Endodermal cell (in vitro differentiated cells): ENCODE measurements around the gene AOC3. TPM values are rescaled to one million over a fixed set of nuclear protein-coding genes. Genes with fewer than 3 reads are reported as not detected.

Experiments
- DNase-seq: peaks from one replicate; pipeline ENCODE4 v3.0.0-alpha.2; 2017
- H3K27ac ChIP-seq: 2 replicates; pipeline ENCODE4 v1.5.1; 2013; ENCODE audit warnings: mild to moderate bottlenecking, low read depth, low read length, moderate library complexity
- H3K27me3 ChIP-seq: 2 replicates; pipeline ENCODE4 v1.6.1; 2013; ENCODE audit warnings: mild to moderate bottlenecking, low read length, moderate library complexity; ENCODE audit not compliant: insufficient read depth, control insufficient read depth, poor library complexity, severe bottlenecking
- H3K36me3 ChIP-seq: 2 replicates; pipeline ENCODE4 v1.7.0; 2013; ENCODE audit warnings: mild to moderate bottlenecking, low read length, moderate library complexity; ENCODE audit not compliant: control insufficient read depth, insufficient read depth
- H3K4me1 ChIP-seq: one replicate; pipeline ENCODE4 v1.7.0; 2013; ENCODE audit warnings: low read length; ENCODE audit not compliant: control insufficient read depth, insufficient read depth
- H3K4me3 ChIP-seq: 2 replicates; pipeline ENCODE4 v1.5.1; 2013; ENCODE audit warnings: mild to moderate bottlenecking, low read length, moderate library complexity
- H3K9ac ChIP-seq: 2 replicates; pipeline ENCODE4 v1.6.1; 2013; ENCODE audit warnings: mild to moderate bottlenecking, low read length, moderate library complexity; ENCODE audit not compliant: poor library complexity, severe bottlenecking; ENCODE audit errors: extremely low read depth
- H3K9me3 ChIP-seq: 2 replicates; pipeline ENCODE4 v1.6.1; 2013; ENCODE audit warnings: mild to moderate bottlenecking, low read length, moderate library complexity; ENCODE audit not compliant: control insufficient read depth
- H3K27ac Mint-ChIP-seq: 2 replicates; pipeline ENCODE4 v1.8.0; 2020; ENCODE audit warnings: mixed read lengths
- H3K27me3 Mint-ChIP-seq: 2 replicates; pipeline ENCODE4 v1.8.0; 2021; ENCODE audit warnings: mild to moderate bottlenecking, mixed read lengths; ENCODE audit not compliant: insufficient read depth
- H3K36me3 Mint-ChIP-seq: 2 replicates; pipeline ENCODE4 v1.8.0; 2020; ENCODE audit warnings: low read depth, mixed read lengths
- H3K4me1 Mint-ChIP-seq: 2 replicates; pipeline ENCODE4 v1.8.0; 2020; ENCODE audit warnings: mixed read lengths
- H3K4me3 Mint-ChIP-seq: 2 replicates; pipeline ENCODE4 v1.8.0; 2020; ENCODE audit warnings: mild to moderate bottlenecking, moderate library complexity, mixed read lengths
- H3K9me3 Mint-ChIP-seq: 2 replicates; pipeline ENCODE4 v1.8.0; 2020; ENCODE audit warnings: mild to moderate bottlenecking, mixed read lengths
- WGBS, 2 experiments: methylation state at CpG; one replicate each; pipeline versions ENCODE4 v1.1.5 to v1.1.7; 2013; ENCODE audit warnings: missing lambda C conversion rate in 2 of 2, mixed read lengths in 1 of 2; ENCODE audit not compliant: insufficient coverage in 1 of 2, insufficient read length in 1 of 2; 5-methylcytosine and 5-hydroxymethylcytosine counted together
- total RNA-seq, 2 donors: library from RNA; stranded (reverse); fragmentation: NEBNext Ultra II Directional in 1 of 2; extraction: Animal tissue kit (Norgen Biotek cat#: 25700) in 1 of 2; gene quantifications; 2 replicates in 1 of 2; 3 replicates in 1 of 2; pipeline ENCODE4 v1.2.1, GENCODE V29; 2021
- TF ChIP-seq, protein P1 (sequence below): fragments of 200-600 bp; sonication (generic); conservative IDR thresholded peaks from 2 replicates; pipeline ENCODE4 v1.5.0; 2021; ENCODE audit warnings: antibody characterized with exemption, mild to moderate bottlenecking

Gene AOC3
- total RNA-seq, 2 donors from 2014 or later: 1.3 to 1.9 TPM

DNA sequence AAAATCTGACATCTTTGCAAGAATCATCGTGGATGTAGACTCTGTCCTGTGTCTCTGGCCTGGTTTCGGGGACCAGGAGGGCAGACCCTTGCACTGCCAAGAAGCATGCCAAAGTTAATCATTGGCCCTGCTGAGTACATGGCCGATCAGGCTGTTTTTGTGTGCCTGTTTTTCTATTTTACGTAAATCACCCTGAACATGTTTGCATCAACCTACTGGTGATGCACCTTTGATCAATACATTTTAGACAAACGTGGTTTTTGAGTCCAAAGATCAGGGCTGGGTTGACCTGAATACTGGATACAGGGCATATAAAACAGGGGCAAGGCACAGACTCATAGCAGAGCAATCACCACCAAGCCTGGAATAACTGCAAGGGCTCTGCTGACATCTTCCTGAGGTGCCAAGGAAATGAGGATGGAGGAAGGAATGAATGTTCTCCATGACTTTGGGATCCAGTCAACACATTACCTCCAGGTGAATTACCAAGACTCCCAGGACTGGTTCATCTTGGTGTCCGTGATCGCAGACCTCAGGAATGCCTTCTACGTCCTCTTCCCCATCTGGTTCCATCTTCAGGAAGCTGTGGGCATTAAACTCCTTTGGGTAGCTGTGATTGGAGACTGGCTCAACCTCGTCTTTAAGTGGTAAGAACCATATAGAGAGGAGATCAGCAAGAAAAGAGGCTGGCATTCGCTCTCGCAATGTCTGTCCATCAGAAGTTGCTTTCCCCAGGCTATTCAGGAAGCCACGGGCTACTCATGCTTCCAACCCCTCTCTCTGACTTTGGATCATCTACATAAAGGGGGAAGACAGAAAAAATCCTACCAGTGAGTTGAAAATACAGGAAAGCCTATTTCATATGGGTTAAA lies 49.7 kb downstream of the AOC3 start, which contains the start of gene G6PC1:
G6PC1 (plus strand) TSS at position 340 of the 872 bp plus-strand sequence; CDS start at position 418, 78 bp downstream.
- no peak within 1 kb of the TSS for H3K4me3 Mint-ChIP-seq
- H3K9ac ChIP-seq: no peak within 1 kb of the TSS
- 86 to 89% methylated on average over 9 to 12 of the region's 12 CpGs for WGBS, 2 experiments
- no peaks in the 10 kb centered on the region for H3K4me1 Mint-ChIP-seq
- H3K27me3 Mint-ChIP-seq: no peaks in the 10 kb centered on the region
- H3K27ac Mint-ChIP-seq: no peak within 1 kb of the TSS
- H3K27me3 ChIP-seq: no peaks in the 10 kb centered on the region
- TF ChIP-seq, protein P1, sequence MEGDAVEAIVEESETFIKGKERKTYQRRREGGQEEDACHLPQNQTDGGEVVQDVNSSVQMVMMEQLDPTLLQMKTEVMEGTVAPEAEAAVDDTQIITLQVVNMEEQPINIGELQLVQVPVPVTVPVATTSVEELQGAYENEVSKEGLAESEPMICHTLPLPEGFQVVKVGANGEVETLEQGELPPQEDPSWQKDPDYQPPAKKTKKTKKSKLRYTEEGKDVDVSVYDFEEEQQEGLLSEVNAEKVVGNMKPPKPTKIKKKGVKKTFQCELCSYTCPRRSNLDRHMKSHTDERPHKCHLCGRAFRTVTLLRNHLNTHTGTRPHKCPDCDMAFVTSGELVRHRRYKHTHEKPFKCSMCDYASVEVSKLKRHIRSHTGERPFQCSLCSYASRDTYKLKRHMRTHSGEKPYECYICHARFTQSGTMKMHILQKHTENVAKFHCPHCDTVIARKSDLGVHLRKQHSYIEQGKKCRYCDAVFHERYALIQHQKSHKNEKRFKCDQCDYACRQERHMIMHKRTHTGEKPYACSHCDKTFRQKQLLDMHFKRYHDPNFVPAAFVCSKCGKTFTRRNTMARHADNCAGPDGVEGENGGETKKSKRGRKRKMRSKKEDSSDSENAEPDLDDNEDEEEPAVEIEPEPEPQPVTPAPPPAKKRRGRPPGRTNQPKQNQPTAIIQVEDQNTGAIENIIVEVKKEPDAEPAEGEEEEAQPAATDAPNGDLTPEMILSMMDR: no peak
- H3K4me1 ChIP-seq: no peaks in the 10 kb centered on the region
- no peak within 1 kb of the TSS for H3K4me3 ChIP-seq
- DNase-seq: no peak
- peaks cover 3% of the 10 kb centered on the region for H3K9me3 Mint-ChIP-seq
- H3K36me3 Mint-ChIP-seq: no peaks in the 10 kb centered on the region
- H3K27ac ChIP-seq: no peak within 1 kb of the TSS
- H3K36me3 ChIP-seq: no peaks in the 10 kb centered on the region
- H3K9me3 ChIP-seq: no peaks in the 10 kb centered on the region

DNA sequence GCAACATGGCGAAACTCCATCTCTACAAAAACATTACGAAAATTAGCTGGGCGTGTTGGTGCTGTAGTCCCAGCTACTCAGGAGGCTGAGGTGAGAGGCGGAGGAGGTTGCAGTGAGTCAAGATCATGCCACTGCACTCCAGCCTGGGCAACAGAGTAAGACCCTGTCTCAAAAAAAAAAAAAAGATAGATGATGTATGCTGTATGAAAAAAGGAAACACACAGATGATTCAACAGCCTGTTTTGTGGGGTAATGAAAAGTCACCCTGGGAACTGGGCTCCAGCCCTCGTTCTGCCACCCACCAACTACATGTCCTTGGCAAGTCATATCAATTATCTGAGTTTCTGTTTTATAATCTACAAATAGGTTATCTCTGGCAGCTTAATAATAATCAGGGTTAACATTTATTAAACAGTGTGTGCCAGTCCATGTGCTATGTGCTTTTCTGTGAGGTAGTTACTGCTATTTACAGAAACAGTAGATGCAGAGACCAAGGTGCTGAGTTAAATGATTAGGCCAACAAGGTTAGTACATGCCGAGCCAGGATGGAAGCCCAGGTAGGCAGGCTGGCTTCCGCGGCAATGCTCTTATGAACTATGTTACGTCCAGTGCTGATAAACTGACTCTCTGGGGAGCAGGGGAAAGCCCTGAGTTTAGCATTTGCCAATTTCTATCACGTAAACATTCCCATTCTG lies 50.7 kb downstream of the AOC3 start:
- H3K4me3 ChIP-seq: no peak overlapping the region
- H3K27me3 Mint-ChIP-seq: peaks cover 2% of the 10 kb centered on the region
- no peaks in the 10 kb centered on the region for H3K4me1 Mint-ChIP-seq
- no peak overlapping the region for H3K27ac Mint-ChIP-seq
- H3K36me3 ChIP-seq: no peaks in the 10 kb centered on the region
- H3K9me3 Mint-ChIP-seq: peaks cover 3% of the 10 kb centered on the region
- H3K27ac ChIP-seq: no peak overlapping the region
- no peaks in the 10 kb centered on the region for H3K4me1 ChIP-seq
- TF ChIP-seq, protein P1: no peak
- H3K9me3 ChIP-seq: no peaks in the 10 kb centered on the region
- no peak overlapping the region for H3K9ac ChIP-seq
- no peak for DNase-seq
- no peaks in the 10 kb centered on the region for H3K36me3 Mint-ChIP-seq
- no peak overlapping the region for H3K4me3 Mint-ChIP-seq
- no peaks in the 10 kb centered on the region for H3K27me3 ChIP-seq
- WGBS, 2 experiments: 92 to 95% methylated on average over 9 to 10 of the region's 10 CpGs

DNA sequence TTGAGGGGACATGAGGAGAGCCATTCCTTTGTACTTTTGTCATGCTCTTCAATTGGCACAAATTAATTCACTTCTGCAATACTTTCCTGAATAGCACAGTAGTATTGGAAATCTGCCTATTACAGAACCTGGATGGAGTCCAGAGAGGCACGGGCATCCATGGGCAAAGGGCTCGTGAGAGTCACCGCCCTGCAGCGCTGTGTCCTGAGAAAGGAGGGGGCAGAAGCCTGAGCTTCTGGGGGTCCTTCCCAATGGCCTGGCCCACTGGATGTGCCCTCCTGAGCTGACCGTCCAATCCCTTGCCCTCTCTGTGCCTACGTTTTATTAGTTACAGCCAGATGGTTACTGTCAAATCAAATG lies 53.1 kb downstream of the AOC3 start:
- no peak overlapping the region for H3K9ac ChIP-seq
- no peaks in the 10 kb centered on the region for H3K27me3 ChIP-seq
- TF ChIP-seq, protein P1: no peak
- no peak overlapping the region for H3K4me3 ChIP-seq
- DNase-seq: no peak
- H3K4me1 Mint-ChIP-seq: no peaks in the 10 kb centered on the region
- no peaks in the 10 kb centered on the region for H3K36me3 ChIP-seq
- no peak overlapping the region for H3K4me3 Mint-ChIP-seq
- H3K9me3 Mint-ChIP-seq: no peaks in the 10 kb centered on the region
- H3K27ac Mint-ChIP-seq: no peak overlapping the region
- H3K4me1 ChIP-seq: no peaks in the 10 kb centered on the region
- peaks cover 2% of the 10 kb centered on the region for H3K27me3 Mint-ChIP-seq
- H3K36me3 Mint-ChIP-seq: no peaks in the 10 kb centered on the region
- 88 to 91% methylated on average over 4 to 6 of the region's 6 CpGs for WGBS, 2 experiments
- H3K9me3 ChIP-seq: no peaks in the 10 kb centered on the region
- H3K27ac ChIP-seq: no peak overlapping the region
